Ishikawa (cell line): ENCODE data around the gene NUCKS1.

Experiments
- CEBPB ChIP-seq: IDR thresholded peaks from 2 replicates; pipeline ENCODE4 v1.6.1; 2012
- CREB1 ChIP-seq: IDR thresholded peaks from 2 replicates; pipeline ENCODE4 v1.6.1; 2012; ENCODE audit warnings: low read depth
- EP300 ChIP-seq: IDR thresholded peaks from 2 replicates; pipeline ENCODE4 v1.6.1; 2012; ENCODE audit warnings: borderline replicate concordance
- FOXM1 ChIP-seq: IDR thresholded peaks from 2 replicates; pipeline ENCODE4 v1.6.1; 2012; ENCODE audit warnings: low read depth, borderline replicate concordance
- MAX ChIP-seq: IDR thresholded peaks from 2 replicates; pipeline ENCODE4 v1.6.1; 2012
- RAD21 ChIP-seq: IDR thresholded peaks from 2 replicates; pipeline ENCODE4 v1.6.1; 2012; ENCODE audit warnings: low read depth
- REST ChIP-seq: IDR thresholded peaks from 2 replicates; pipeline ENCODE4 v1.6.1; 2012; ENCODE audit warnings: low read depth, mild to moderate bottlenecking
- TAF1 ChIP-seq: IDR thresholded peaks from 2 replicates; pipeline ENCODE4 v1.6.1; 2012; ENCODE audit warnings: low read depth, mild to moderate bottlenecking
- TCF12 ChIP-seq: IDR thresholded peaks from 2 replicates; pipeline ENCODE4 v1.6.1; 2012; ENCODE audit warnings: low read depth
- USF1 ChIP-seq: IDR thresholded peaks from 2 replicates; pipeline ENCODE4 v1.6.1; 2012
- YY1 ChIP-seq: IDR thresholded peaks from 2 replicates; pipeline ENCODE4 v1.6.1; 2012; ENCODE audit warnings: low read depth

- TF ChIP-seq REST (no peak), CEBPB (no peak), CREB1 (no peak), EP300 (no peak), TAF1 (no peak), MAX (no peak), TCF12 (no peak), RAD21 (no peak), FOXM1 (no peak), USF1 (no peak), YY1 (no peak)
Observed at GRCh38 chr1:205710201-205711062, 39.5 kb downstream of the NUCKS1 start.
